Adrenal gland (tissue), 5 donors: Measurements from ENCODE around the gene IPPK.

Source experiments
- POLR2A ChIP-seq, 2 donors: fragments of 450-650 bp; IDR thresholded peaks; one replicate each; pipeline ENCODE4 v1.6.1; 2017; ENCODE audit warnings: antibody characterized with exemption in 2 of 2, mild to moderate bottlenecking in 2 of 2, moderate library complexity in 1 of 2
- TF ChIP-seq, protein P1 (sequence below), 6 experiments: fragments of 450-650 bp in 4 of 6; fragments of 200-600 bp in 2 of 6; sonication (generic) in 1 of 6; IDR thresholded peaks; 1 replicate in 5 of 6; 2 replicates in 1 of 6; pipeline versions ENCODE4 v1.5.1 to v1.8.0; 2016 to 2021; ENCODE audit warnings: antibody characterized with exemption in 6 of 6, mild to moderate bottlenecking in 2 of 6, moderate library complexity in 1 of 6
- donor health status: DM: no; HTN: no; CAD: no.

DNA sequence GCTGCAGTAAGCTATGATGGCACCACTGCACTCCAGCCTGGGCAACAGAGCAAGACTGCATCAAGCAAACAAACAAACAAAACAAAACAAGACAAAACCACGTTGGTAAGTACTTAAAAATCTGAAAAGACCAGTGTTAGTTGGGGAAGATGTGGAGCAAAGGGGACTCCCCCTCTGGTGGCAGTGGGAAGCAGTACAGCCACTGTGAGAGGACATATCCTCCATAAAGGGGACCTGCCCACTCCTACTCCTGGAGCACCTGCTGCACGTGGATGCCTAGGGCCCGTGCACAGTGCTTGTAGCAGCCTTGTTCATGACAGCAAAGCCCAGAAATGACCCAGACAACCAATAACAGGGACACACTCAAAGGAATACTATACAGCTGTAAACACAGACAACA lies 17.0 kb upstream of the IPPK start:
- TF ChIP-seq, protein P1, sequence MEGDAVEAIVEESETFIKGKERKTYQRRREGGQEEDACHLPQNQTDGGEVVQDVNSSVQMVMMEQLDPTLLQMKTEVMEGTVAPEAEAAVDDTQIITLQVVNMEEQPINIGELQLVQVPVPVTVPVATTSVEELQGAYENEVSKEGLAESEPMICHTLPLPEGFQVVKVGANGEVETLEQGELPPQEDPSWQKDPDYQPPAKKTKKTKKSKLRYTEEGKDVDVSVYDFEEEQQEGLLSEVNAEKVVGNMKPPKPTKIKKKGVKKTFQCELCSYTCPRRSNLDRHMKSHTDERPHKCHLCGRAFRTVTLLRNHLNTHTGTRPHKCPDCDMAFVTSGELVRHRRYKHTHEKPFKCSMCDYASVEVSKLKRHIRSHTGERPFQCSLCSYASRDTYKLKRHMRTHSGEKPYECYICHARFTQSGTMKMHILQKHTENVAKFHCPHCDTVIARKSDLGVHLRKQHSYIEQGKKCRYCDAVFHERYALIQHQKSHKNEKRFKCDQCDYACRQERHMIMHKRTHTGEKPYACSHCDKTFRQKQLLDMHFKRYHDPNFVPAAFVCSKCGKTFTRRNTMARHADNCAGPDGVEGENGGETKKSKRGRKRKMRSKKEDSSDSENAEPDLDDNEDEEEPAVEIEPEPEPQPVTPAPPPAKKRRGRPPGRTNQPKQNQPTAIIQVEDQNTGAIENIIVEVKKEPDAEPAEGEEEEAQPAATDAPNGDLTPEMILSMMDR (IDR thresholded peaks at IDR 0.05) = no peak
- no peak for TF ChIP-seq POLR2A (IDR thresholded peaks at IDR 0.05)
